Urothelium cell line (cell line): ENCODE data around the gene NEDD8.

Source experiments
- DNase-seq: peaks from one replicate; pipeline ENCODE4 v3.0.0; 2011; ENCODE audit warnings: low spot score, mixed read lengths
- FAIRE-seq: peaks from 2 replicates; lab custom pipeline; 2011; peaks lifted over from hg19 to GRCh38; lab: Jason Lieb, UNC

Gene NEDD8

DNA sequence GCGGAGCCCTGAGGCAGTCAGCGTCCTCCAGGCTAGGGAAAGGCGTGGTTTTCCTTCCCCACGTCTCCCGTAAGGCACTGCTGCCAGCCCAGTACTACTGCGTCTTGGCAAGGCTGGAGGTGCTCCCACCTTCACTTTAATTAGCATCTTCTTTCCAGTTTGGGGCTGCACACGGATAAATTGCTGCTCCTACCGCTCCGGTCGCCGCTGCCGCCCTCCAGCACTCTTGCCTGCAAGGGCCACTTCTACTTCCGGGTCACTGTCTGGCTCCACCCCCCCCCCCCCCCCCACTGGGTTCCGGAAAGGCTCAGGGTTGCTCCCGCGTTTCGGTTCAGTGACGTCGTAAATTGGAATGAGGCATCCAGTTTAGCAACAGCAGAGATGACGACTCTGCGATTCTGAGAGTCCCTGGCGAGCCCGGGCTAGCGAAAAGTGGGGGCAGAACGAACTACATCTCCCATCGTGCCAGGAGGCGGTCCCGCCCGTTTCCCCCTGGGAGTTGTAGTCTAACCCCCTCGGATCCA is at the start of gene NEDD8:
Gene NEDD8, minus strand, starts transcription at position 247 of the 524 bp plus-strand sequence. Its CDS starts 100 bp downstream, at position 147.
- FAIRE-seq: no peak
- peak; percentile 90 for DNase-seq

DNA sequence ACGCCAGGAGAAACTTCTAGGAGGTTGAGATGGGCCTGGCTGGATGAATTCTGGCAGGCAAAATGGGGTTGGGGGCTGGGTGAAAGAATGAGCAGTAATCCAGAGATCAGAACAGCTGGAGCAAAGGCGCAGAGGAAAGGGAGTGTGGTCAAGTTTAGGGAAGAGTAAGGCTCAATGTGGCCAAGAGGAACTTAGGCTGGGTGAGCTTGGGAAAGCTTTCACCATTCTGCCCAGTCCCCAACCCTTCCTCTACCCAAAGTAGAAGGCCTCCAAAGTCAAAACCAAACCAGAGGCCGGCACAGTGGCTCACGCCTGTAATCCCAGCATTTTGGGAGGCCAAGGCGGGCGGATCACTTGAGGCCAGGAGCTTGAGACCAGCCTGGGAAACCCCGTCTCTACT is 49.5 kb upstream of the NEDD8 start:
- DNase-seq (no peak), FAIRE-seq (no peak)

DNA sequence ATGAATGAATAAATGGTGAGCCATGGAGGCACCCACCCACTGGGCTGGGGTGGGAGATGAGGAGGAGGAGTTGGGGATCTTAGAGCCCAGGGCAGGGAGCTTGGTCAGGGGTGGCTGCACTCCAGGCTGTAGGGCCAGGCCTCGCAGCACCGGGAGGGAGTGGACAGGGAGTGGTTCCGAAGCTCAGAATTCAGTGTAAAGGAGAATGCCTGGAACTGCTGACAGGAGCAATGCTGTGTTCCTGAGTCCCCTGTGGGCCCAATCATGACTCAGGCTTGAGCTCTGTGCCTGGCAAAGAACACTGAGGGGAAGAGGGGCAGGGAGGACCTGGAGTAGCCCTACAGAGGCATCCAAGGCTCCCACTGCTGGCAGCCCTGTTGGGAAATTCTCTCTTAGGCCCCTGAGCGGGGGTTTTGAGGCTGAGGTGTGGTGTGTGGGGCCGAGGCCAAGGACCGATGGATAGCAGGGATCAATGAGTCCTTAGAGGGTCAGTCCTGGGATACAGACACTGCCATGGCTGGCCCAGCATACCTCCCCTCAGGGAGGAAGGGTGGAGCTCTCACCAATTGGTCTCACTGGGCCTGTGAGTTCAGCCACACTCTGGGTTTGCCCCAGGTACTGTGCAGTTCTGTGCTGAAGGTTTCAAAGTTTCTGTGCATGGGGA is 48.8 kb upstream of the NEDD8 start:
- FAIRE-seq (no peak), DNase-seq (no peak)

DNA sequence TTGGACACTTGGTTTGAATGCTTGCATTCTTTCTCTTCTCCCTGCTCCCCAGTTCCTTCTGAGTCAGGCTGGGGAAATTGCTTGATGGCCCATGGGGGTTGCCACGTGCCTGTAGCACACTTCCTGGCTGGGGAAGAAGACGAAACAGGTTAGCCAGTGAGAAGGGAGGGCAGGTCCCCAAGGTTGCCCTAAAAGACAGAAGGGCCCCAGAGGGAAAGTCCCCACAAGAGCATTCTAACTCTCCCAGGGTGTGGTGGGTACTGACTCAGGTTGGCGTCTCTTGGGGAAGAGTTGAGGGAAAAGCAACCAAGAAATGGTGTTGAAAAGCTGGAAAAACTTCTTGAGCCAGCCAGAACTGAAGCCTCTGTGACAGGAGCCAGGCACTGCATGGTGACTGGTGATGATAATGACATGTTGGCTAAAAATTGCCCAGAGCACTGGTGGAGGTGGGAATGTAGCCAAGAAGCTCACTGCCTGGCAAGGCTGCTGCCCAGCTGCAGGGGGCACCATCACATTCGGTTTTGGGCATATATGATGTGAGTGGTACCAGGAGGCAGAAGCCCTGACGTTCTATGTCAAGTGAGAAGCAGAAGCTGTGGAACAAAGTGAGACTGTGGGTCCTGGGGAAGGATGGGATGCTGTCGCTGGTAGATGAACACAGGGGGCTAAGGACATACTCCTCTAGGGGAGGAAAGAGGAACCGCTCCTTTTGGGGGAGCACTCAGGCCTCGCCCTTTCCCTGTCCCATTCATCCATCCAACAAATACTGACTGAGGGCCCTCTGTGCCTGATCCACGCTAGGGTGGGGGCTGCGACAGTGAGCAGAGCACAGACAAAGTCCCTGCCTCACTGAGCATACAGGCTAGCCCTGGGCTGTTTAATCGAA is 47.4 kb upstream of the NEDD8 start:
- no peak for FAIRE-seq
- no peak for DNase-seq

DNA sequence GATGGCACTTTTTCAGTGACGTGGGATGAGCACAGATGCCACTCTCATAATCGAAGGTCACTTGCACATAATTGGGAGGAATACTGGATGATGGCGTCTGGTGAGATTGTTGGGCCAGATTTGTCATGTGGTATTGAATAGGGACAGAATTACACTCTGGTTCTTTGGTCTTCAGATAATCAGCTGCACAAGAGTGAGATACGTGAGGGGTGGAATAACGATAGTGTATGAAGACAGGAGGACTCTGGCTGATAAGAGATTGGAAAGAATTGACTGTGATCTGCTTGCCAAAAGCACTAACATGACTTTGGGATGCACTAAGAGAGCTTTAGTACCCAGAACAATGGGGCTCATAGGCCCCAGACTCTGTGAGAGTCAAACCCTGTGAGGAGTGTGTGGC is 46.3 kb upstream of the NEDD8 start:
- DNase-seq (no peak), FAIRE-seq (no peak)

DNA sequence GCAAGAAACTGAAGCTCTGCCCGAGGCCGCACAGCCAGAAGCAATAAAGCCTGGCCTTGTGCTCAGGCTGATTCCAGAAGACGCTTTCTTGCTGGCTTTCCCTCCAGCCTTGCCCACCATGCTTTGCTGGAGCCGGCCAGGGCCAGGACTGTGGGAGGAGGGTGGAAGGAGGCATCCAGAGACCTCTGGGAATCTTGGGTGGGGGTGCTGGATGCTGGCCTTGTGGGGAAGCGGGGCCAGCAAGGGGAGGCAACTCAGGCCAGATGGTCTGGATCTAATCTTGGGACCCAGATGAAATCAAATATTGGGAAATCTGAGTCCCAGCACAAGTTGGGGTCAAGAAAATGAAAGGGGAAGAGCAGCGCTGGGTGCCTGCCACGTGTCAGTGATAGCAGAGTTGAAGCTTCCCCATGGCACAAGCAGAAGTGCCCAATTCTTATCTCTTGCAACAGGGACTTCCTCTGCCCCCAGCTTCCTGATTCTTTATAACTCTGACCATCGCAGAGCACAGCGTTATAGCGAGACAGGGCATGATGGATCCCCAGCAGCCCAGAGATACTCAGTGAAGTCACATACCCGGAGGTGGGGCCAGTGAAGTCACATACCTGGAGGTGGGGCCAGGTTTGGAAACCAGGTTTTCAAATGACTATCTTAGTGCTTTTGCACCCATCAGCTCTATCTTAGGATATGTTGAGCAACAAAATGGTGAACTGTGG is 45.6 kb upstream of the NEDD8 start:
- no peak for FAIRE-seq
- no peak for DNase-seq

DNA sequence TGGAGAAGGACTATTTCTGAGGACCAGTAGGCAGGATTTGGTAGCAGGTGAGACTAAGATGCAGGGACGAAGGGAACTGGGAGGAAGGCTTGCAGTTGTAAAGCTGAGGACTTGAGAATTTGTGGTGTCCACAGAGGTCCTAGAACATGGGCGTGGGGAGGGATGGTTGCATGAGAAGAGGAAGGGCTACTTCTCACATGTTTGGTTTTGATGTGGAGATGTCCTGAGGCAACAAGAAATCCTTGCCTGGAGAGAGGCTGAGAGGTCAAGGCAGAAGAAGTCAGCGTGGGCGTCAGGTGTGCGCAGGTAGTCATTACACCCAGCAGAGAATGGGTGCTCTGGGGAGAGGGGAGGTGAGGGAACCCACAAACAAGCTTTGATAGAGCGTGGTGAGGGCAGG is 44.9 kb upstream of the NEDD8 start:
- FAIRE-seq (no peak), DNase-seq (no peak)

DNA sequence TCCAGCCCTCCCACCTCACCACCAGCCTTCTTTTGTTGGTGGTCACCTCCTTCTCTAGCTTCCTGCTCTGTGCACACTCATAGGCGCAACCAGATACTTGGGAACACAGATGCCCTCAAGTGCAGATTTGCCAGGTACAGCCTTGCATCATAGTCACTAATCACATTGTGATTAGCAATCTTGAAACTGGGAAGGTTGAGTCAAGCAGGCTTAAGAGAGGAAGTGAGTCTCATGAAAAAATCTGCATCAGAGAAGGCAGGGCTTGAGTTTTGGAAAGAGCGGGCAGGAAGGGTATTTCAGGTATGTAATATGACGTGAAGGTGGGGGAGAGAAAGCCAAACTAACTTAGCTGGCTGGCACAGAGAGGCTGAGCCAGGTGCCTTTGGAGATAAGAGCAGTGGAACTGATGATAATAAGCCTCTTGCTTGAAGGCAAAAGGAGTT is 42.0 kb upstream of the NEDD8 start:
- no peak for FAIRE-seq

DNA sequence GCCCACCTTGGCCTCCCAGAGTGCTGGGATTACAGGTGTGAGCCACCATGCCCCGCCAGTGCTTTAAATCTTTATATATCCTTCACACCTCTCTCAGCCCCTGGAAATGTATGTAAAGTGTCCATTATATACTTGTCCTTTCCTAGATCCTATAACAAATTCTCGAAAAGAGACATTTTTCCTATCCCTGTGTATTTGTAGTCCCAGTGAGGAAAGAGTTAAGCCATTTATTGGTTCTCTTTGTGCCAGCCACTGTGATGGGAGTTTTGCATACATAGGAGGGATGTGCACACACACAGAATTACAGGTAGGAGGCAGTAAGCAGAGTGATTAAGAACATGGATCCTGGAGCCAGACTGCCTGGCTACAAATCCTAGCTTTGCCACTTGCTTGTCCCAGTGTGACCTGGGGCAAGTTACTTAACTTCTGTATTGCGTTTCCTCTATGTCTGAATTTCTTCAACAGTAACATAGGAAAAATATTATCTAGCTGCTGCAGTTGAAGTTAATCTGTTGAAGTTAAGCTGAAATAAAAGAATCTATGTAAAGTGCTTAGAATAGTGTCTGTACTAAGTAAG is 41.3 kb upstream of the NEDD8 start:
- no peak for FAIRE-seq
- no peak for DNase-seq

More for the DNA sequence above, 42.0 kb upstream of the NEDD8 start:
- DNase-seq: no peak

DNA sequence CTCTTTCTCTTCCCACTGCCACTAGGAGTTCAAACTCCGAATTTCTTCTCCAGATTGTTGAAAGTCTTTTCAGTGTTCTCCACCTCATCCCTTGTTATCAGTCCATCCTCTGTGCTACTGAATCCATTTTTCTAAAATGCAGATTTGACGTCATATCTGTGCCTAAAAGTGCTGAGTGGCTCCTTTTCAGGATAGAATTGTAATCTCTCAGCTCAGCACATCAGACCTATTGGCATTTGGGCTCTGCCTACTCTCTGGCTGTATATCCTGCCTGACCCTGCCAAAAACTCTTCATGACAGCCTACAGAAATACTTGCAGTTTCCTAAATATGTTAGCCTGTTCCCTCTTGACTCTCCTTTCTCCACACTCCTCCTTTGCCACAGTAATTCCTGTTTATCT is 40.3 kb upstream of the NEDD8 start:
- FAIRE-seq: no peak
- no peak for DNase-seq

DNA sequence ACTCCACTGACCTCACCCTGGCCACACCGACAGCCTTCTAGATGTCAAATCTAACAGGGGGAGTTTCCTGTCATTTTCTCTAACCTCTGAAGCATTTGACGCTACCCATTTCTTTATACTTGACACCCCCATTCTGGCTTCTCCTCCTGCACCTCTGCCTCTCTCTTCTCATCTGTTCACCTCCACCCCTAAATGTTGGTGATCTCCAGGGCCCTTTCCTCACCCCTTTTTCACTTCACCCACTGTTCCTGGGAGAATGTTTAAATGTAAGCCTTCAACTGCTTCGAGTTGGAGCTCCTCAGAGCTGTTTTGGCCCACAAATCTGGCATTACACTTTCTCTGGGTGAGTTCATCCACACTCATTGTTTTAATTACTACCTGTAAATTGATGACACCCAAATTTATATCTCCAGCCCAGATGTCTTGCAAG is 39.7 kb upstream of the NEDD8 start:
- DNase-seq (no peak), FAIRE-seq (no peak)

DNA sequence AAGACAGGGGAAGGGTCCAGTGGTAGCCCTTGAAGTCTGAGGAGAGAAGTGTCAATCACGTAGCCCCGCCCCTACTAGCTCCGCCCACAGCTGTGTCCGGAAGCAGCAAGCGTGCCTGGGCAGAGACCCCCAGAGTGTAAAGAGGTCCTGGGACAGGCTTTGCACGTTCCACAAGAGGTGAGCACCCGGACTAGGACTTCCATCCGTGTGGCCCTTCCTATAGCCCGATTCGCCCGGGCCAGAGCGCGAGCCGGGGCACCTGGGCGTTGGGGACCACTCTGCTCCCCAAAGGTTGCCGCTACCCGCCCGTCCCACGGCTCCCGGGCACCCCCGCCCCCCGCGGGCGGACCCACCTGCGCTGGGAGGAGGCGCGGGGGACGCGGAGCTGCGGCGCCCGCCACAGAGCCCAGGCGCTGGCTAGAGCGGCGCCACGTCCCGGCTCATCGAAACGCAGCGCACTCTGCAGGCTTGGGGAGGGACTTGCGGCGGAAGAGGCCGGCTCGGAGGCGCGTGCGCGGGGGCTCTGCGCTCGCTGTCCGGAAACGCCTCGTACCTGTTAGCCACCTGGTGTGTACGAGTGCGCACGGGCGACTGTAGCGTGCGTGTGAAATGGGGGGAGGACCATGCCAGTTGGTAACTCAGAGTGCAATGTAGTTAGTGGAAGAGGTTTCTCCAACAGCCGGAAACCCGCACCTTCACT is 39.1 kb upstream of the NEDD8 start, which contains the start of gene RABGGTA:
Gene RABGGTA, minus strand, starts transcription at position 464 of the 700 bp plus-strand sequence. CDS start 482 bp downstream, outside the sequence.
- DNase-seq (peak; percentile 96), FAIRE-seq (no peak)

DNA sequence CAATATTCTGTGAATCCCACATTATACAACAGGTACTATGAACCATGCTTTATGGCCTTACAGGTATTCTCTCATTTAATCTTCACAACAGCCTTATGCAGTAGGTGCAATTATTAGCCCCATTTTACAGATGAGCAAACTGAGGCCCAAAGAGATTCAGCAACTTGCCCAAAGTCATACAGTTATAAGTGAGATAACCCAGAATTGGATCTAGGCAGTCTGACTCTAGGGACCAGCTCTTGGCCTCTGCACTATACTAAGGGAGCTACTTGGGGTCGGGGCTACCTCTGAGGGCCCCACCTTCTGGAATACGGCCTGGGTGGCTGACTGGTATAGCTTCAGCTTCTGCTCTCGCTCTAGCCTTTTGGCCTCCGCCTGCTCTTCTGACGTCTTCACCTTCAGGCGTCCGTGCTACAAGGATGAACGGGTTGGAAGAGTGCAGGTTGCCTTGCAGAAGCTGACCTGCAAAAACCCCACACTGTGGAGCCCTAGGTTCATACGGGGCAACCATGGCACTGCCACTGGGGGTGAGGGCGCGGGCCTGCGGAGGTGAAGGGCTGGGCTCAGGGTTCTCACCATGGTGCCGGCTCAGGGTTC is 38.5 kb upstream of the NEDD8 start:
- FAIRE-seq (no peak), DNase-seq (no peak)

DNA sequence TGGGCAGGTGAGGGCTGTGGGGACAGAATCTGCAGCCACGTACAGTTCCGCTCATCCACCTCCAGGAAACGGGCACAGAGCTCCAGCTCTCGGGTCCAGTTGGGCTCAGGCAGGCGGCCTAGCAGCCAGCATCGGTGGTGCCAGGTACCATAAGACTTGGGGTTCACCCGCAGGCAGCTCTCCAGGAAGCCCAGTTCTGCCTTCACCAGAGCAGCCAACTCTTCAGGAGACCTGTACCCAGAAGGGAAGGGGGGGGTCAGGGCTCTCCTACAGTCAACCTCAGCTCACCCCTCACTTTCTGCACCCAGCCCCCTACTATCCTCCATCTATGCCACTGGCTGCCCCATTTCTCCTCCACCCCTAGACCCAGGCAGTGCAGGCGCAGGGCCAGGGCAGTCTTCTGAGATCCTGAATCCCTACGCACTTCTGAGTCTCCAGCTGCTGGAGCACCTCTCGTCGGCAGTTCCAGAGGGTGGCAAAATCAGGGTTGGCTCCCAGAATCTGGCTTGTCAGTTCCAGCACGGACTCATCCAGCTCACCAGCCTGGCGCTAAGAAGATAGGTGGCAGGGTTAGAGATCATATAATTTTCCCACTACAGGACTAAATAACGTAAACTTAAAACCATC is 37.9 kb upstream of the NEDD8 start:
- no peak for FAIRE-seq
- DNase-seq: no peak

DNA sequence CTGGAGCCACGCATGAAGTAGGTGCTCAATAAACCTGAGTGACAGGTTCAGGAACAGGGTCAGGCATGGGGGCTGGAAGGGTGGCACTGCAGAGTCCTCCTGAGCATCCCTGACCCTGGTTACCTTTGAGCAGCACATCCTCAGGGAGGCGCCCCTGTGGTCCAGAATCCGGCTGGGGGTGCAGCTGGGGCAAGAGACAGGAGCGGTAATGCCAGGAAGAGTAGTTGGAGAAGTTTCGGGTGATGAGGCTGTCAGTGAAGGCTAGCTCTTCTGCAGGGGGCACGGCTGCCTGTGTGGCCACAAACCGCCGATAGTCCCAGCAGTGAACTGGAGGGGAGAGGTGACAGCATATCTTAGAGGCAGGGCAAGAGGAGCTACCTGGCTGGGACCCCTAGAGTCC is 37.2 kb upstream of the NEDD8 start:
- FAIRE-seq: no peak
- DNase-seq: no peak

DNA sequence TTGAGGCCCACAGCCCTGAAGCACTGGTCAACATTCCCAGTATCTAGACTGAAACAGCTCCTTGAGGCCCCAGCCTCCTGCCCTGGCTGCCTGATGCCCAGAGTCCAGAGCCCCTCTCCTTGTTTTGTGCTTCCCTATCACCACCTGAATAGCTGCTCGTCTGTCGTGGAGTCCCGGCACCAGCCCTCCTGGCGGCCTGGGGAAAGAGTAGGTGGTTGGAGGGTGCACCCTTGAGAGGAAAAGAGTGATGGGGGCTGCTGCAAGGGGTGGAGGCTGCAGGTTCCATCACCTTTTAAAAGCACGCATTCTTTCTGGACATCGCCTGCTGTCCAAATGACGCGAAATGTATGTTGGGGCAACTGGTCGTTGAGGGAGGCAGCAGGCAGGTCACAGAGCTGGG is 36.1 kb upstream of the NEDD8 start:
- no peak for FAIRE-seq
- no peak for DNase-seq

DNA sequence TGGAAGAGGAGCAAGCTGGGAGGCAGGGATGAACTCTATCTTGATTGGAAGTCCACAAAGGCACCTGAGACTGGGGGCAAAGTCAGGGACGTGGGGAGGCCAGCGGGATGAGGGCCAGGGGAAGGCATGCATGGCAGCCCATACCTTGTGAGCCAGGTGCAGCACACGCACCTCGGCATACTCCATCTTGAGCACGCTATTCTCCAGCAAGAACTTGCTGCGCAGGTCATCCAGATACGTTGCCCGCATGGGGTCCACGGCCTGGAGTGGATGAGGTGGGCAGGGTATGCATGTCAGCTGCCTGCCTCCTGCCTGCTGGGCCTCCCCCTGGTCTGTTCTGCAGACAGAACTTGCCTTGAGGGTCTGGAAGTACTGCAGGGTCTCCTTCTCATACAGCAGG is 35.3 kb upstream of the NEDD8 start:
- DNase-seq: no peak
- FAIRE-seq: no peak

DNA sequence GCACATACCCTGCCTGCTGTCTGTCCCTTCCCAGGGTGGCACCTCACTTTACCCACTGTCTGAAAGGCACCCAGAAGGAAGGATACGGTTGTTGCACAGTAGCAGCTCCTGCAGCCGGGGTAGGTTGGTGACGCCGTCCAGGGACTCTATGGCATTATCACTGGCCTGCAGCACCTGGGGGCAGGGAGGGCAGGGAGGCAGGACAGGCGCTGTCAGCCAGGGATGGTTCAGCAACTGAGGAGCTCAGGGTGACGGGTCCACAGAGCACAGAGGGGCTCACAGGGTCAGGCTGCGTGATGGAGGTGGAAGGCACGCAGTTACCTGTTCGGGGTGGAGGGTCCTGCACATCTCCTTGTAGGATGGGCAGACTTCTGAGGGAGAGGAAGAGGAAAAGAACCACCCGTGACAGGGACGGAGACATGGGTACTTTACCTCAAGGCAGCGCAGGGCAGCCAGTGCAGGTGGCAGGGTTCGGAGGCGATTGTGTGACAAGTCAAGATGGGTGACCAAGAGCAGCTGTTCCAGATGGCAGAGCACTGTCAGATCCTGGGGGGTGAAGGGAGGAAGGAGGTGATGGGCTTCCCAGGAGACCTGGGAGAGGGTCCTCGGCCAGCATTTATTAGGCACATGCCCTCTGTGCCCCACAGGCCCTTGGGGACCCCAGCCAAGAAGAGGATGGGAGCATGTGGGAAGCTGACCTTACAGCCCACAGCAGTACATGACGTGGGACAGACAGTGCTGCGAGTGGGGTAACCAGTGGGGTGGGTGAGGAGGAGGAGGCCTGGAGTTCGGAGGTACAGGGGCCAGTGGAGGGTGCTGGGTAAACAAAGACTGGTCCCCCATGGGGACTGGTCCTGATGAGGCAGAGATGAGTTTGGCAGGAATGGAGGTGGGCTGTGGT is 34.4 kb upstream of the NEDD8 start:
- FAIRE-seq: no peak

More for the DNA sequence above, 34.4 kb upstream of the NEDD8 start:
- no peak for DNase-seq
